ENCODE measurements around the gene SLC6A12. TPM values are rescaled to one million over a fixed set of nuclear protein-coding genes. Genes with fewer than 3 reads are reported as not detected.
A peak's percentile ranks its signal among the peaks of the same experiment; 100 is the strongest.

SLC6A12 gene
- total RNA-seq, 8 experiments from 2014 or later = 0.11 to 8.1 (median 3.9) TPM

DNA sequence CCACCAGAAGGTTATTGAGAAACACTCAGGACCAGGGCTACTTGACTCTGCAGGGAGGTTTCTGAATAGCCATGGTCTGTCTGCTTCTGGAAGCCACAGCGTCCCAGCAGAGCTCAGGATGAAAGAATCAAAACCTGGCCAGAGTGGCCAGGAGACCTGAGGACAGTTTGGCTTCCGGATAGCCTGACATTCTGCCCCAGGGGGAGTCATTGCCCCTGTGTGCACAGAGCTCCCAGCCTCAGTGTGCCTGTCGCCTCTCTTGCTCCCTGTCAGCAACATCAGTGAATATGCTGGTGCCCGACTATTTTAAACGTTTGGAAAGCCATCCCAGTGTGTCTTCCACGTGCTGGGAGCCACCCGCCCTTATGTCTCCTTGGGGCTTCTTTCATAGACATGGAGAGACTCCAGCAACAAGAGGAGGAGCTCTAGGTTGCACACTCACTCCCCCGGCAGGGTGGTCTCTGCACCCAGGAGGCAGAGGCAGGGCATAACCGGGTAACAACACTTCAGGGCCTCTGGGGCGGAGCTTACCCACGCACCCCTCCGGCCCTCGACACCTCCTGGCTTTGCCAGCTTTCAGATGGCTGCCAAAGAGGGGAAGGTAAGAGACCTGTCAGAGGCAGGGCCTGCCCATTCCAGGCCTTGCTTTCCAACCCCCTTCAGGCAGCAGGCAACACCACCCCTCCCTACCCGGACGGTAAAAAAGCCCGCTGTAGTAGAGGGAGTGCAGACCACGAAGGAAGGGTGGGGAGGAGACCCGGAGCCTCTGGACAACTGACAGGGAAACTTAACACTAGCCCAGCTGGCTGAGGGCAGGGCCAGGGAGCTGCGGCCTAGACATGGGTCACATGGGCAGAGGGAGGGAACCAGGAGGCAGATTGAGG is 19.0 kb upstream of the SLC6A12 start:
- H3K4me1 ChIP-seq (replicated peaks in 1 of 2) = peaks cover 0 to 6% of the 10 kb centered on the region in 2 donors
- ATAC-seq (replicated peaks in 6 of 8) = peak; percentile 49 to 89 (median 74)
- H3K27ac ChIP-seq = no peak overlapping the region
- WGBS, 10 experiments = 5 to 100% (median 65%) methylated on average over 1 to 9 of the region's 19 CpGs; no CpG with 5 or more reads in 2 of the 10 experiments
- in situ Hi-C loops (cut with MboI; ENCODE audit: low pct_unique_long_range_greater_than_20kb in 2 of 9, low sequenced_read_pairs in 9 of 9, unreplicated experiment in 9 of 9) = no loop called here
- H3K4me3 ChIP-seq = no peak overlapping the region

GRCh38 chr12:230925-231671 is 17.1 kb upstream of the SLC6A12 start:
- in situ Hi-C loops (cut with MboI; ENCODE audit: low pct_unique_long_range_greater_than_20kb in 2 of 9, low sequenced_read_pairs in 9 of 9, unreplicated experiment in 9 of 9) = no loop called here
- WGBS, 10 experiments = 0 to 62% (median 32%) methylated on average over 1 to 11 of the region's 14 CpGs; no CpG with 5 or more reads in 2 of the 10 experiments
- ATAC-seq (replicated peaks in 6 of 8) = peak in 1 of 8 experiments; percentile 28
- Histone ChIP-seq H3K4me3 (no peak overlapping the region), H3K27ac (no peak overlapping the region), H3K4me1 (replicated peaks in 1 of 2) (peaks cover 0 to 6% of the 10 kb centered on the region in 2 donors)

DNA sequence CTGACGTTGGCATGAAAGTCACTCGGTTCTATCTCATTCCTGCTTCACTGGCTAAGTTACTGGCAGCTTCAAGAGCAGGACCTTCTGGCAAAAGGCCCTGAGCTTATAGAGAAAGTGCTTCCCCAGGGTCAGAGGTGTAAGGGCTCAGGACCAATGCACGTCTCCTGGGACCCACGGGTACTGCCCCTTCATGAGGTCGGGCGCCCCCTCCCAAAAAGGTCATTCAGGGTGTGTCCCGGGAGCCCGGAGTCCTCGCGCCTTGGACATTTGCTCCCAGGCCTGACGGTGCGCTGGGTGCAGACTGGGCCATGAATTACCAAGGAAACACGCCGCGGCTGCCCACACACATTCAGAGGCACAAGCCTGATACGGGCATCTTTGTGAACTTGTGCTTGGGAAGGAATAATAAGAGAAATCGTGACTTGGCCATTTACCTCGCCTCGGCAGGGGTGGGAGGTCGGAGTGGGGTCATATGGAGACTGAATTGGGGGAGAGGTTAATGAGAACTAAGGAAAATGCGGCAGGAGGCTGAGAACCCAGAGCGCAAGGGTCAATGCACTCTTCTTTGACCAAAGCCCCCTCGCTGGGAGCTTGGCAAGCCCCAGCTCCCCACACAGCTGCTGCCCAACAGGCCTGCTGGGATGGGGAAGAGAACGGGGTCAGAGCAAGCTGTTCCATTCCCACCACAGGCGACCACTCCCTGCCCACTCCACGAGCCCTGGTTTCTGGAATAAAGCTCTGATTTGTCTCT is 15.7 kb upstream of the SLC6A12 start:
- no peak overlapping the region for H3K4me3 ChIP-seq
- H3K4me1 ChIP-seq (replicated peaks in 1 of 2) = peaks cover 0 to 6% of the 10 kb centered on the region in 2 donors
- no peak overlapping the region for H3K27ac ChIP-seq
- 17 to 61% (median 37%) methylated on average over 2 to 12 of the region's 26 CpGs; no CpG with 5 or more reads in 2 of the 10 experiments for WGBS, 10 experiments
- ATAC-seq (replicated peaks in 6 of 8) = no peak
- in situ Hi-C loops (cut with MboI; ENCODE audit: low pct_unique_long_range_greater_than_20kb in 2 of 9, low sequenced_read_pairs in 9 of 9, unreplicated experiment in 9 of 9) = no loop called here

DNA sequence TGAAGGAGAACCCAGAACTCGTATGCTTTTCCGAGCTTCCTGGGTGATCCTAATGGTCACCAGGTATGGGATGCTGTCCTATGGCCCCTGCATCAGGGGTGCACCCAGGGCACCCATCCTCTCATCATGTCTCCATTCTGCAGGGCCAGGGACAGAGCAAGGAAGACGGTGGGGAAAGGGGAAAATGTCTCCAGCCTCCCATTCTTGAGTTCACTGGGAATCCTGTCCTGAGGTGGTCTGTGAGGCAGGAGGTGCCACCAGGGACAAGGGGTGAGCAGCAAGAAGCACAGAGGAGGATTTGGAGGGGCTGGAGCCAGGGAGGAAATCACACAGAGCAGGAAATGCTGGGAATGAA is 14.9 kb upstream of the SLC6A12 start:
- Histone ChIP-seq H3K4me3 (no peak overlapping the region), H3K27ac (no peak overlapping the region), H3K4me1 (replicated peaks in 1 of 2) (peaks cover 0 to 6% of the 10 kb centered on the region in 2 donors)
- WGBS, 10 experiments = 94% methylated on average over 3 of the region's 3 CpGs; no CpG with 5 or more reads in 9 of the 10 experiments
- ATAC-seq (replicated peaks in 6 of 8) = no peak
- in situ Hi-C loops (cut with MboI; ENCODE audit: low pct_unique_long_range_greater_than_20kb in 2 of 9, low sequenced_read_pairs in 9 of 9, unreplicated experiment in 9 of 9) = no loop called here

DNA sequence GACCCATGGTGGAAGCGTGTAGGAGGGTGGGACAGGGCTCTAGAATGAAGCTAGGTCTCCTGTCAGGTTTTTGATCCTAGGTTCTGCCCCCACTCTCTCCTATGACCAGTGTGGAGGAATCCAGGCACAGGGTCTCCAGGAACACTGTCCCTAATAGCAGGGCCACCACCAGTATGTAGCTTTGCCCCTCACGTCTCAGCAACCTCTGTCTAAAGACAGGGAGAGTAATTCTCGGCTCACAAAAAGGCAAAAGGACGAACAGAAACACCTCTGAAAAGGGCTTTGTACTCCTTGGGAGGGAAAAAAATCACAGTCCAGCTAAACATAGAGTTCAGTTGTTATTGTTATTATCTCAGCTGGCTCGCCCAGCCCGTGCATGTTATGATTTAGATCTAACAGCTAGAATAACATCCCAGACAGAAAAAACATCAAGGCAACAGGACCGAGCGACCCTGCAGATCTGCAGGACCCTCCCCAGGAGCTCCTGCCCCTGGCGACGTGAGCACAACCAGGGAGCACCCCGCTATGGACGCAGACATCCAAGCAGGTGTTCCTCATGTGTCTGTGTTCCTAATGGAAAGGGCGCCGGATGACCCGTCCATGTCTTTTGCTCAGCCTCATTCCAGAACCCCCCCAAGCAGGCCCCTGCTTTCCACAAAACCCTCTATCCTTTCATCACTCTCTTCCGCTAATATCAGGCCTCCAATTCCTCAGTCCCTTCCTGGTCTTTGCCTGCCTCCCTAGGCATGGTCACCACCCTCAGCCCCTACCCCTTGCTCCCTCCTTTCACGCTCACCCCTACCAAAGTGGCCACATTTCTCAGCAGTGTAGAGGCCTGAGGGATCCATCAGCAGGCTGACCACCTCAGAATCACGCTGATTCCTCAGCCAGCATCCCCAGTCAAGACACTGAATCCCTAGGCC is 14.2 kb upstream of the SLC6A12 start:
- in situ Hi-C loops (cut with MboI; ENCODE audit: low pct_unique_long_range_greater_than_20kb in 2 of 9, low sequenced_read_pairs in 9 of 9, unreplicated experiment in 9 of 9) = no loop called here
- ATAC-seq (replicated peaks in 6 of 8) = no peak
- Histone ChIP-seq H3K4me3 (no peak overlapping the region), H3K4me1 (replicated peaks in 1 of 2) (peaks cover 0 to 2% of the 10 kb centered on the region in 2 donors), H3K27ac (no peak overlapping the region)
- 14 to 95% (median 79%) methylated on average over 2 to 10 of the region's 18 CpGs; no CpG with 5 or more reads in 3 of the 10 experiments for WGBS, 10 experiments

- no peak overlapping the region for H3K27ac ChIP-seq
Measured at GRCh38 chr12:227286-227915, 13.4 kb upstream of the SLC6A12 start.

GRCh38 chr12:226401-226800 is 12.4 kb upstream of the SLC6A12 start:
- H3K27ac ChIP-seq = no peak overlapping the region
- H3K4me3 ChIP-seq = no peak overlapping the region
- in situ Hi-C loops (cut with MboI; ENCODE audit: low pct_unique_long_range_greater_than_20kb in 2 of 9, low sequenced_read_pairs in 9 of 9, unreplicated experiment in 9 of 9) = no loop called here
- no peak for ATAC-seq (replicated peaks in 6 of 8)
- 95% methylated on average over 3 of the region's 14 CpGs; no CpG with 5 or more reads in 9 of the 10 experiments for WGBS, 10 experiments
- no peaks in the 10 kb centered on the region for H3K4me1 ChIP-seq (replicated peaks in 1 of 2)

More at GRCh38 chr12:227286-227915, 13.4 kb upstream of the SLC6A12 start:
- ATAC-seq (replicated peaks in 6 of 8) = no peak
- Histone ChIP-seq H3K4me3 (no peak overlapping the region), H3K4me1 (replicated peaks in 1 of 2) (no peaks in the 10 kb centered on the region)
- WGBS, 10 experiments = 20 to 80% (median 80%) methylated on average over 1 to 3 of the region's 7 CpGs; no CpG with 5 or more reads in 6 of the 10 experiments
- in situ Hi-C loops (cut with MboI; ENCODE audit: low pct_unique_long_range_greater_than_20kb in 2 of 9, low sequenced_read_pairs in 9 of 9, unreplicated experiment in 9 of 9) = no loop called here

DNA sequence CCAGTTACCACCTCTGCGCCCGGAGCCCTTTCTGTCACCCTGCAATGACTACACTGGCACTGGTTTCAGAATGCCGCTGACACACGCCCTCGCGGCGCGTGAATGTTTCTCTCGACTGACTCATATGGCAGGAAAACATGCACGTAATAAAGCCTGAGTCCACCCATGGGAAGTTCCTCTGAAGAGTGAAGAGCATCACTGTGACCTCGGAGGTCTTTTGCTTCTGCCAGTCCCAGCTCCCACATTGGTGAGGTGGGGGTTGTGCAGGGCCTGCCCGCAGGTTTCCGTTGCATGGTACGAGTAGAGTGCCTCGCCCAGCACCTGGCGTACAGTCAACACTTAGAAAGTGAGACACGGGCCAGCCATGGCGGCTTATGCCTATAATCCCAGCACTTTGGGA is 11.1 kb upstream of the SLC6A12 start:
- Histone ChIP-seq H3K4me3 (no peak overlapping the region), H3K4me1 (replicated peaks in 1 of 2) (peaks cover 0 to 5% of the 10 kb centered on the region in 2 donors), H3K27ac (no peak overlapping the region)
- no peak for ATAC-seq (replicated peaks in 6 of 8)
- 70 to 100% (median 80%) methylated on average over 2 to 15 of the region's 18 CpGs; no CpG with 5 or more reads in 4 of the 10 experiments for WGBS, 10 experiments
- in situ Hi-C loops (cut with MboI; ENCODE audit: low pct_unique_long_range_greater_than_20kb in 2 of 9, low sequenced_read_pairs in 9 of 9, unreplicated experiment in 9 of 9) = no loop called here

DNA sequence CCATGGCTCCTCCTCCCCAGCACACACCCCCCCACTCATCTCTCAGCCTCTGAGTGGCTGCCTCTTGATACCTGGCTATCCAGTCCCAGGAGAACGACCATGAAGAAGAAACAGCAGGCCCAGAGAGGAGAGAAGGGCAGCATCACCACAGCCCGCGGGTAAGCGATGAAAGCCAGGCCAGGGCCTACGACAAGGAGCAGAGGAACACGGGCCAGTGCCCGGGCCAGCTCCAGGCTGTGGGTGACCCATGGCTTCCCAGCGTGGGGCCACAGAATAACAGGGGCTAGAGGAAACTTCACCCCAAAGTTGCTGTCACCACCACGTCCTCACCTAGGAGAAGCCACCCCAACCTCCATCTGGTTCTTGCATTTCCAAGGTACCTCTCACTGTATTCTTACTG is 10.4 kb upstream of the SLC6A12 start:
- 67 to 100% (median 81%) methylated on average over 1 to 3 of the region's 9 CpGs; no CpG with 5 or more reads in 2 of the 10 experiments for WGBS, 10 experiments
- in situ Hi-C loops (cut with MboI; ENCODE audit: low pct_unique_long_range_greater_than_20kb in 2 of 9, low sequenced_read_pairs in 9 of 9, unreplicated experiment in 9 of 9) = no loop called here
- Histone ChIP-seq H3K4me1 (replicated peaks in 1 of 2) (peaks cover 0 to 5% of the 10 kb centered on the region in 2 donors), H3K4me3 (no peak overlapping the region), H3K27ac (no peak overlapping the region)
- ATAC-seq (replicated peaks in 6 of 8) = no peak

GRCh38 chr12:223841-224240 is 9.9 kb upstream of the SLC6A12 start:
- in situ Hi-C loops (cut with MboI; ENCODE audit: low pct_unique_long_range_greater_than_20kb in 2 of 9, low sequenced_read_pairs in 9 of 9, unreplicated experiment in 9 of 9) = no loop called here
- Histone ChIP-seq H3K4me3 (no peak overlapping the region), H3K4me1 (replicated peaks in 1 of 2) (peaks cover 0 to 5% of the 10 kb centered on the region in 2 donors), H3K27ac (no peak overlapping the region)
- ATAC-seq (replicated peaks in 6 of 8) = no peak
- WGBS, 10 experiments = 3 to 67% (median 60%) methylated on average over 1 to 4 of the region's 11 CpGs; no CpG with 5 or more reads in 7 of the 10 experiments

DNA sequence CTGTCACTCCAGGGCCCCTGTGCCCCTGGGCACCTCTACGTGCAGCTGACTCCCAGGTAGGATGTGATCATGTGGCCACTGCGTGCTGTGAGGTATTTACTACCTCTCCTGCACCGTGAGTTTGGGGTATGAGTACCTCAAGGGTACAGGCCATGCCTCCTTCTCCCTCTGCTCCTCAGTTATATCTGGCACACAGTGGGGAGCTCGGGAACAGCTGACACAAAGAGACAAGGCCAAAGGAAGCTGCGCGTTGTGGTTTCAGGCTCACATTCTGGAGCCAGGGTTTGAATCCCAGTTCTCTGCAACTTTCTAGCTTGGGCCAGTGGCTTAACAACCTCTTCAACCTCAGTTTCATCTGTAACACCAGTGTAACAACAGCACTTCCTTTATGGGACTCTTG is 7.8 kb upstream of the SLC6A12 start:
- Histone ChIP-seq H3K4me3 (no peak overlapping the region), H3K27ac (no peak overlapping the region), H3K4me1 (replicated peaks in 1 of 2) (peaks cover 0 to 5% of the 10 kb centered on the region in 2 donors)
- WGBS, 10 experiments = 30 to 83% (median 63%) methylated on average over 1 to 3 of the region's 6 CpGs; no CpG with 5 or more reads in 4 of the 10 experiments
- in situ Hi-C loops (cut with MboI; ENCODE audit: low pct_unique_long_range_greater_than_20kb in 2 of 9, low sequenced_read_pairs in 9 of 9, unreplicated experiment in 9 of 9) = no loop called here
- no peak for ATAC-seq (replicated peaks in 6 of 8)

Measured in motor neuron (in vitro differentiated cells).